ENCODE measurements around the gene GRHPR.

GRHPR gene

GRCh38 chr9:37486256-37486615 lies 63.7 kb downstream of the GRHPR start:
- DNase-seq: no peak

Measured in effector CD8-positive, alpha-beta T cell (primary cell).